SHP77 treated with DMSO at 0.1 percent for 48 hours (cell line): ENCODE data around the gene CD53.
"Not testable (repeated sequence)": the region's sequence is repeated elsewhere in the genome, so short reads cannot be mapped to it uniquely, and the experiment has no call there.

Source experiments
- DNase-seq: peaks from one replicate; lab custom pipeline; 2025; lab: John Stamatoyannopoulos, UW

Gene CD53

GRCh38 chr1:110872745-110873720 lies at the start of gene CD53:
TSS of gene CD53 (plus strand) at chr1:110873148. CDS start at chr1:110891409, 18,261 bp downstream.
- no peak for DNase-seq

GRCh38 chr1:110824192-110824591 lies 48.8 kb upstream of the CD53 start:
- DNase-seq = no peak

GRCh38 chr1:110829955-110830553 lies 42.9 kb upstream of the CD53 start:
- peak; percentile 3 for DNase-seq

- DNase-seq = not testable (repeated sequence)
These were observed 39.2 kb upstream of the CD53 start for GRCh38 chr1:110833779-110834178.

- no peak for DNase-seq
These were observed 26.1 kb upstream of the CD53 start for GRCh38 chr1:110846861-110847260.

GRCh38 chr1:110850145-110850544 lies 22.8 kb upstream of the CD53 start:
- DNase-seq = no peak

- DNase-seq = no peak
These were observed 22.3 kb upstream of the CD53 start for GRCh38 chr1:110850627-110851026.

- no peak for DNase-seq
These were observed 19.8 kb upstream of the CD53 start for GRCh38 chr1:110853135-110853534.

- DNase-seq = no peak
These were observed 16.5 kb upstream of the CD53 start for GRCh38 chr1:110856410-110856809.

- DNase-seq = no peak
These were observed 14.7 kb upstream of the CD53 start for GRCh38 chr1:110857964-110858948.

GRCh38 chr1:110859062-110859461 lies 13.9 kb upstream of the CD53 start:
- DNase-seq = no peak

GRCh38 chr1:110860174-110860573 lies 12.8 kb upstream of the CD53 start:
- DNase-seq = no peak

- DNase-seq = not testable (repeated sequence)
These were observed 12.3 kb upstream of the CD53 start for GRCh38 chr1:110860620-110861019.

- DNase-seq = not testable (repeated sequence)
These were observed 11.0 kb upstream of the CD53 start for GRCh38 chr1:110861942-110862341.

- DNase-seq = no peak
These were observed 8.7 kb upstream of the CD53 start for GRCh38 chr1:110864287-110864686.

GRCh38 chr1:110870721-110871388 lies 2.1 kb upstream of the CD53 start:
- no peak for DNase-seq

GRCh38 chr1:110872366-110872744 lies 593 bp upstream of the CD53 start:
- no peak for DNase-seq

GRCh38 chr1:110873856-110874255 lies 908 bp downstream of the CD53 start:
- no peak for DNase-seq

GRCh38 chr1:110874324-110875215 lies 1.6 kb downstream of the CD53 start:
- DNase-seq = no peak

- DNase-seq = no peak
These were observed 2.3 kb downstream of the CD53 start for GRCh38 chr1:110875216-110875731.
